HEK293 (cell line): ENCODE measurements around the gene ZNF674.

Experiments used
- CTCF ChIP-seq: fragments of 450-650 bp; formaldehyde crosslinking; IDR thresholded peaks from 2 replicates; pipeline ENCODE4 v1.5.1; 2016; ENCODE audit warnings: missing biosample characterization, missing genetic modification characterization
- EGR2 ChIP-seq: fragments of 450-650 bp; formaldehyde crosslinking; IDR thresholded peaks from 2 replicates; pipeline ENCODE4 v1.5.1; 2016; ENCODE audit warnings: low read depth, missing biosample characterization, missing genetic modification characterization
- ZNF24 ChIP-seq: fragments of 450-650 bp; formaldehyde crosslinking; IDR thresholded peaks from 2 replicates; pipeline ENCODE4 v1.5.1; 2016; ENCODE audit warnings: missing biosample characterization, missing genetic modification characterization
- ZNF274 ChIP-seq, 2 experiments: fragments of 200-500 bp in 1 of 2; fragments of 450-650 bp in 1 of 2; sonication (Bioruptor generic) in 1 of 2; formaldehyde crosslinking in 1 of 2; IDR thresholded peaks; 2 replicates each; pipeline versions ENCODE4 v1.5.1 to v1.6.1; 2014 to 2016; ENCODE audit warnings: borderline replicate concordance in 1 of 2, inconsistent platforms in 1 of 2, low read length in 1 of 2, missing biosample characterization in 1 of 2, missing genetic modification characterization in 1 of 2
- ZNF768 ChIP-seq: fragments of 450-650 bp; formaldehyde crosslinking; IDR thresholded peaks from 2 replicates; pipeline ENCODE4 v1.5.1; 2018; ENCODE audit warnings: missing biosample characterization, mild to moderate bottlenecking, missing genetic modification characterization

- no peak for TF ChIP-seq ZNF274 (IDR thresholded peaks at IDR 0.05; ENCODE audit: low read length)
- TF ChIP-seq ZNF274 (tag by site-specific recombination; IDR thresholded peaks at IDR 0.05; ENCODE audit: borderline replicate concordance): no peak
- TF ChIP-seq CTCF (tag by site-specific recombination): peak; percentile 93
- no peak for TF ChIP-seq ZNF768 (tag by site-specific recombination)
- peak; percentile 96 for TF ChIP-seq EGR2 (tag by site-specific recombination)
- peak; percentile 85; the same call in 1 of the 2 replicates for TF ChIP-seq ZNF24
Observed at GRCh38 chrX:46545111-46546005, at the start of gene ZNF674.
